Activated T-cell treated with anti-CD3 and anti-CD28 coated beads for 24 hours (primary cell): ENCODE results near the gene FBXO9.
"Not testable (repeated sequence)": the region's sequence is repeated elsewhere in the genome, so short reads cannot be mapped to it uniquely, and the experiment has no call there.

Source experiments
- DNase-seq: peaks from one replicate; pipeline ENCODE4 v3.0.0-alpha.2; 2020; ENCODE audit warnings: low read depth

The FBXO9 gene

DNA sequence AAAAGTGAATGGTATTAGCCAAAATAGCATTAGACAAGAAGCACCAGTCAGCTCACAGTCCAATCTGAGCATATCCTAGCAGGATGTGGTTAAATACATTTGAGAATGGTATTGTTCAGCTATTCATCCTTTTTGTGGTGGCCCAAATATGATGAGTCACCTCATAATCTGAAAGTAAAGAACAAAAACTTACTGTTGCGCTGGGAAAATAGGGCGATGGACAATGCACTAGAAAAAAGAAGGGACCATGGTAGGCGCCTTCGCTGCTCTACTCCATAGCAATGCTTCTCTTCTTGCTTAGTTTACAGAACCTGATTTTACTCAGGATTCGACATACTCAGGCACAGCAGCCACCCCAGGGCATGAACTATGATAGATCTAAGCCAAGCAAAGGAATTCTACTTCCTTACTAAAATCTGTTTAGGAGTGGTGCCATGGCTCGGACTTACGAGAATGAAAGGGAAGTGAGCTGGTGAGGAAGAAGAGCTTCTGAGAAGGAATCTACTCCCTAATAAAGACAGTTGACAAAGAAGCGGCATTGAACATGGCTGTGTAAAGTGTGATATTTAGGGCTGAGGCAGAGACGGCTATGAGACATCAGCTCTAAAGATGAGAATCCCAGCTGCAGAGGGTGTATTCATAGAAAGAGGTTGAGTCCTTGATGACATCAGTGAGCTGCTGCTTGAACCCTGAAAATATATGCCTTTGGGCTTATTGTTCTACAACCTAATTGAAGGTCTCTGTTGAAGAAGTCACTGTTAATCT, 16.6 kb upstream of the FBXO9 start:
- no peak for DNase-seq

DNA sequence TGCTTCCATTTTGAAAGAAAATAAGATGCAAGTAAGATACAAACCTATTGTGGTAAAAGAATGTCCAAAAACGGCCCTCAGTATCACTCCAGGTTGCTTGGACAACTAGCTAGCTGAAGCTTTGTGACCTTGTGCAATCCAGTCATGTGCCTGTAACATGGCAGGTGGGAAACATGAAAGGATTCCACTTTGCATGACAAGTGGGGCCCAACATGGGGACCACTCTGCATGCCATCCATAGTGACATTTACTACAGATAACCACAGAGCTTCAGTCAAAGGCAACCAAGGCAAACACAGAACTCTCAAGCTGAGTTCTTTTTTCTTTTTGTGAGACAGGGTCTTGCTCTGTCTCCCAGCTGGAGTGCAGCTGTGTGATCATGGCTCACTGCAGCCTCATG, 15.8 kb upstream of the FBXO9 start:
- no peak for DNase-seq

DNA sequence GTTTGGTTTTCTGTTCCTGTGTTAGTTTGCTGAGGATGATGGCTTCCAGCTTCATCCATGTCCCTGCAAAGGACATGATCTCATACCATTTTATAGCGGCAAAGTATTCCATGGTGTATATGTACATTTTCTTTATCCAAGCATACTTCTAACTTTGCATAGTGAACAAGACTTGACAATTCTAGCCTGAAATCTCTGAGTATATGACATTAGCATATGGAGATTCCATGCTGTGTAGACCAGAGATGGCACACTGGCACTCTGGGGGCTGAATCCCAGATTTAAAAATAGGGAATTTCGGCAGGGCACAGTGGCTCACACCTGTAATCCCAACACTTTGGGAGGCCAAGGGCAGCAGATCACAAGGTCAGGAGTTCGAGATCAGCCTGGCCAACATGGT, 13.1 kb upstream of the FBXO9 start:
- DNase-seq = not testable (repeated sequence)

DNA sequence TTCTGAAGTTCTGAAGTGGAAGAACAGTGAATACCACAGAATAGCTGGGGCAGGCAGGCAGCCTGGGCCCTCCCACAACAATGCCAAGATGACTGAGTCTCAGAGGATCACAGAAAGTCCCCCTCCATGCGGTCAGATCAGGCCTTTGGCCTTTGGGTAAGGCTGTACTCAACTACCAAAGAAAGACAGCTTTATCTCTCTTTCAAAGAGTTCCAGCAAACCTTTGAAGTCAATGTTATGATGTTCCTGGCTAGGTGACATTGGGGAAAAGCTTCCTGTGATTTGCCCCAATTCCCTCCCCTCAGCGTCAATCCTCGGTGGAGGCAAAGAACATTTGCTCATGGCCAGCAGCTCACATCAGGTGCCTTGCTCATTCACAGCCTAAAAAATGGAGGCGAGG, 10.7 kb upstream of the FBXO9 start:
- DNase-seq = no peak

DNA sequence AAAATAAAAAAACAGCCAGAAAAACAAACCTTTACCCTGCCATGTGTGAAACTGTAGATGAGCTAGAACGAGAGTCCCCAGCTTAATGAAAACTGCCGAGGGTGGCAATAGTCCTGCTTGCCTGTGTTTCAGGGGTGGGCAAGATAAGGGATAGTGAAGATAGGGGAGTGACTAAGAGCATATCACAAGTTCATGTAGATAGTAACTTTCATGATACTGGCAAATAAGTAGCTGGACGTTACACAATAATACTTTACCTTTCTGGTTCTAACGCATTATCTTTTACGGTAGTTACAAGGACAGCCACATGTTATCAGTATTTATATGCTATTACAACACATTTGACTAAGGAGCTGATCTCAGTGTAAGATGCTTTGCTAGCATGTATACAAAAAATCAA, 9.3 kb upstream of the FBXO9 start:
- DNase-seq = no peak

DNA sequence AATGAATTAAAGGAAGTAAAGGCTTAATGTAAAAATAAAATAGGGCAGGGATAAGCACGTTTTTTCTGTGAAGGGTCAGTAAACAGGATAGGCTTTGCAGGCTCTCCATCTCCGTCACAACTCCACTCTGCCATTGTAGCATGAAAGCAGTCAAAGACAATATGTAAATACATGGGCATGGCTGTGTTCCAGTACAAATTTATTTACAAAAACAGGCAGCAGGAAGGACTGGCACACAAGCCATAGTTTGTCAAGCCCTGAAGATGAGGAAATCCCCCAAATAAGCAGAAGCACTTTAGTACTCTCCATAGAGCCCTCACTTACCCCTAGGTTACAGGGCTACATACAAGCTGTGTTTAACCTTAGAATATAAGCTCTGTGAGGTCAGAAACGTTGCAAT, 8.9 kb upstream of the FBXO9 start:
- DNase-seq = no peak

DNA sequence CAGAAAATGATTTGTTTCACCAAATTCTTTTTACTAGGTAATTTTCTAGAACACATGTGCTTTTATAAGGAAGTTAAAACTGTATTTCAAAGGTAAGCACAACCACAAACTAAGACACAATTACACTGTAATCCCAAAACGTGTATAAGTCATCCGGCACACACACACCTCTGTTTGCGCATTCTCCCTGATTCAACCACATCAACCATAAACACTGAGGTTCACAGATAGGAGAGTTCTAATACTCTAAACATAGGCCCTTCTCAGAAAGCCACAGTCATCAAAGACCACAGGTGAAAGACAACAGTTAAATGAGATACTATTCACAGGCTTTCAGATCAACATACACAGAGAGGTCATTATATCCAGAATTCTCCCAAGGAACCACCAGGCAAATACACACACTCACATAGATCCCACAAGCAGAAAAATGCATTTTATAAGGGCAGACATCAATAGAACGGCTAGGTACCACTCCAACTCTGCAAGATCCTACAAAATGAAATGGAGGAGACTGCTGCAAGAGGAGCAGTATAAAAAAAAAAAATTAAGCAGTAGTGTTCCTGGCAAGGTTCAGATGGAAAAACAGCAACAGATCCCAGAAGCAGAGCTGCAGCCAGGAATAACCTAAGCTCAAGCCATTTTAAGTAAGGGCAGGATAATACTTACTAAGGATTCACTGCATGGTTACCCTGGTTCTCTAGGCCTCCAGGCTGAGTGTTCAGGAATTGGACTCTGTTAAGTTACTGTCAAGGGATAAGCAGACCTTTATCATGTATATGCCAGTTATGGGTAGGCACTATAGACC, 6.6 kb upstream of the FBXO9 start:
- DNase-seq = no peak

DNA sequence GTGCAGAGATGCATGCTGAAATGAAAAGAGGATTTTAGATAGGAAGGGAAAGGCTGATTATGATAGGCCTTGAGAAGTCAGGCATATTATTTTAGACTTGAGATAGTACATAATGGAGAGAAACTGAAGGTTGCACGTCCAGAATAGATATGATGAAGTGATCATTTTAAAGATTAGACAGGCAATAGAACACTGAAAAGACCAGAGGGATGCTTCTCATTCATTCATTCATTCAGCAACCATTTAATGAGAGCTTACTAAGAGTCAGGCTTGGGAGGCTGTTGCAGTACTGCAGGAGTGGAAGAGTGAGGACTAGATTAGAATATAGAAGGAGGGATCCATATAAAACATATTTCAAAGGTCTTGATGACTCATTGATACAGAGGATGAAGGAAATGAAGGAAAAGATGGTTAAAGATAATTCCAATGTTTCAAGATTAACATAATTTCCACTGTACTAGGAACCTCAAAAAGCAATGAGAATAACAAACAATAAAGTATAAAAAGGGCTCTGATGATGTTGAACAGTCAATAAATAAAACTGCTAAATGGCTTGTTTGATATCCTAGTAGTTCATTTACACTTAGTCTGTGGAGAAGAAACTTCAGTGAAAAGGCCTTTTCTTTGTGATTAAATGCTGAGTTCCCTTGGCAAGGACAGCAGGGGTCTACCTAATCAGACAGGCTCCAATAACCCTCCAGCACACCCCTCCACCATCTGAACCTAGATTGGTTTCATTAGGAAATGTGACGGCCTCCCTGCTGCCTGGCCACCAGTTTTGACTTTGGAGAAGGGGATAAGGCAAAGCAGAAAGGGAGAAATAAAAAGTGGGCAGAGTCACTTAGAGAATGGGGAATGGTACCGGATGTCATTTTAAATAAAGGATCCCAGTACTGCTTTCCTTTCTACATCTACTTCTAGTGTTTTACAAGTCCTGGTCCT, 5.3 kb upstream of the FBXO9 start:
- no peak for DNase-seq

DNA sequence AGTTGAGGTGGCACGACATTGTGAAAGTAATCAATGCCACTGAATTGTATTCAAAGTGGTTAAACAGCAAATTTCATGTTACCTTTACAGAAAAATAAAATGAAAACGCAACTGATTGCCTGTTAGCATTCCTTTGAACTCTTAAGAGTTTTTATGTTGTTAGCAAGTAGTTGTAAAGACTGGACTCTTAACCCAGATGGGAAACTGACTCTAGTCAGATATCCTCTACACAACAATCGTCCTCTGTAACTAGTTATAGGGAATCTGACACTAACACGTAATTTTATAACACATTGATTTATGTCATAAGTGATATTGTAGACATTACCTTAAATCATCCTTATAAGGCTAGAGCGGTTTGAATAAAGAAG, 3.0 kb upstream of the FBXO9 start:
- DNase-seq = no peak

DNA sequence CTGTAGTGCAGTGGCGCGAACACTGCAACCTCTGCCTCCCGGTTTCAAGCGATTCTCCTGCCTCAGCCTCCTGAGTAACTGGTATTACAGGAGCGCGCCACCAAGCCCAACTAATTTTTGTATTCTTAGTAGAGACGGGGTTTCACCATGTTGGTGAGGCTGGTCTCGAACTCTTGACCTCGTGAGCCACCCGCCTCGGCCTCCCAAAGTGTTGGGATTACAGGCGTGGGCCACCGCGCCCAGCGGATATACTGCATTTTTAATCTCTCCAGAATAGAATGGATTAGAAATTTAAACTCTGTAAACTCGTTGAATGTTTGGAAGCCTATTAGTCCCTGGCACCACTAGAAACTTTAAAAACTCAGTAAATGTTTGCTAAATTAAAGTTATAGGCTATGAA, 949 bp upstream of the FBXO9 start:
- DNase-seq = not testable (repeated sequence)

DNA sequence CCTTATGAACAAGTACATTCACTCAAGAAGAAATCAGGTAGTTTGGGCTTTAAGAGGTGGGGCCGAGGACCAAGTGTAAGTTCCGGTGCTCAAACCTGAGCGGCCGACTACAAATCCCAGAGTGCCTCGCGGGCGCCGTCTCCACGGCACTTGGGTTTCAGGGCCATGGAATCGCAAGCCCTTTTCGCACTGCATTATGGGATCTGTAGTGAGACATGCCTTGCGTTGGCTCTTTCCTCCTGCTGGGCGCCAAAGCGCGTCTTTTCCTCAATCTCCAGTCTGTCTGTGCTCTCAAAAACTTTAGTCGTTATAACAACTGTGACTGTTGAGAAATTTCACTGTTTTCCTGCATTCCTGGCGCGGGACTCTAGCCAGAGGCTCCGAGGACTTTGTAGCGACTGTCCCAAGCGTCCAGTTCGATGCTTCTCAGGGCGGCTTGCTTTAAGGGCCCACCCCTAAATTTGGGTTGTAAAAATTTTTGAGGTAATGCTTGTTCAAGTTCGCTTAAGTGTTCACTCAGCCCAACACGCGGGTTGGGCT, 408 bp upstream of the FBXO9 start:
- peak; percentile 94 for DNase-seq

DNA sequence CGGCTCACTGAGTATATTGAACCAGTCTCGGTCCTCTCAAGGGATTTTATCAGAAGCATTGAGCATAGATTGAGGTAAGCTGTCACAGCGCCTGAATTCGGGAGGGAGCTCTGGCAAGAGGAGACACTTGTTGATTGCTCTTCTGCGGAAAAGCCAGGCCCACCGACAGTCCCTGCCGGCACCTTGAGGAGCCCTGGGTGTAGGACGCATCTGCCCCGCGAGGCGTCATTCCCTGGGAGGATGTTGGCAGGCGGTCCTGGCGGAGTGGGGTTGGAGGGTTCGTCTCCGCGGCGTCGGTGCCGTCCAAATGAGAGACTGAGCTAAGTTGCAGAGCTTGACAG, 843 bp downstream of the FBXO9 start:
- peak; percentile 11 for DNase-seq

DNA sequence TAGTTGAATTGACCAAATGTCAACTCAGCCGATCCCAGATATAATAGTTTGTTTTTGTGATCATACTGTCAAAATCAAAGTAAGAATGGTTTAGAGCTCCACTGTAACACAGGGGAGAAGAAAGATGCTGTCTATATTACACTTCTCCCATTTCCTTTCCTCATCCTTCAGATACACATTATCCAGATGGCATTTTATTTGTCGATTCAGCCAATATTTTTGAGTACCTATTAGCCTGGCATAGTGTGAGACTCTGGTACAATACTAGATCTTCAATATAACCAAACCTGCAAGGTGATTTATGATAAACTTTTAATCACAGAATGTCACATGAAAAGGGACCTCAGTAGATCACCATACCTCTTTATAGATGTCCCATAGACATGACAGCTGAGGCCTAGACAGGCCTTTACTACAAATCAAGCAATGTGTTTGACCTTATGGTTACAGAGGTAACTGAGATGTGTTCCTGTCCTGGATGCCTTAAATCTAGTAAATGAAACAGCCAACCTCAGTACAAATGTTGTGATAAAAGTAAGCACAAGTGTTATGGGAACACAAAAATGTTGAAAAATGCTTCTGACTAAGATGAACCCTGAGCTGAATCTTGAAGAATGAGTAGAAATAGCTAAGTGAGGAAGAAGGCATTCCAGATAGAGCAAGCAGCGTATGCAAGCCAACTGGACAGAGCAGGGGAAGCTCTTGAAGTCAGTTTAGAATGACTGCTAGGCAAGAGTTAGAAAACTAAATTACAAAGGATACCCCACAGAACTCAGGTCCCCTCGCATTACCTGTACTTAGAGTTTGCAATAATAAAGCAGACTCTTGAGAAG, 1.9 kb downstream of the FBXO9 start:
- no peak for DNase-seq

DNA sequence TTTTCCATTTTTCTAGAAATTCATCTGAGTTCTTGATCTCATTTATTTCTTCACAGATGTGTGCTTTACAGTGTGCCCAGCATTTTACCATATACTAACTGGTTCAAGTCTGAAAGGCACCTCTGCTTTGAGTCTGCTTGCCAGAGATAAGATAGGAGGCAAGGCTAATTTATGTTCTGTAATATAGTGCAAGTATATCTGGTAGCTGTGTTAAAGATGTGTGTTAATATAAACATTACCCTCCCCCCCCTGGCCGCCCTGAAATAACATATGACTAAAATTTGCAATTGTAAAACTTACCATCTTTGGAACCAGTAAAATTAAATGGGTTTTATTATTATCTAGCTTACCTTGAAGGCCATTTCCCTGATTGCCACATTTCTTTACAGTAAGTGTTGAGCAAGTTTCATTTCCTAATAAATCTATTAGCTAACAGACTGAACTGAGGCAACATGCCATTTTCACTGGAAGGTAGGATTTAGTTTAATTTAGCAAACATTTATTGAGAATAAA, 2.7 kb downstream of the FBXO9 start:
- no peak for DNase-seq

DNA sequence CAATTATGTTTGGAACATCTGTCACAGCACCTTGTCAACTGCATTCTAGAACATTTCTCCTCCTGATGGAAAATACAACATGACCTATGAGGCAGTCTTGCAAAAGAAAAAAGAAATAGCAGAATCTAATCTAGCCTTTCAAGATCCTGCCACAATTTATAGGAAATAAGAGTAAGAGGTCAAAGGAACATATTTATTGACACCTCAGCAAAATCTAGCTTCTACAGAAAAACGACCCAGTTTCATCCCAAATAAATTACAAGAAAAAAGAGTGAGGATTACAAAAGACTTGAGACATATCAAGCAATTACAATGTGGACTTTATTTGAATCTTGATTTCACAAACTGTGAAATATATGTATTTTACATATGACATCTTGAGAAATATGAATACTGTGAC, 4.2 kb downstream of the FBXO9 start:
- DNase-seq = no peak

DNA sequence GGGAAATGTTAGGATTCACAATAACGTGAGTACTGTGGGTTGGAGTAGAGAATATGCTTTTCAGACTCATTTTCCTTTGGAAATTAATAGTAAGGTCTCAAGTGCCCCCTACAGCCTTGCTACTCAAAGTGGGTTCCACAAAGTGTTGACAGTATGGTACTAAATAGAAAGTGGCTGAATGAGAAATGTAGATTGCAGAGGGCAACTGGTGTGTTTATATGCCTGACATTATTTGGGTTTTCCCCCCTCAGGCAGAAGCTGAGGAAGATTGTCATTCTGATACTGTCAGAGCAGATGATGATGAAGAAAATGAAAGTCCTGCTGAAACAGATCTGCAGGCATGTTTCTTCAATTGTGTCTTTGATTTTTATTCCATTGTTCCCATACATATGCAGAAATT, 5.6 kb downstream of the FBXO9 start:
- DNase-seq = no peak

DNA sequence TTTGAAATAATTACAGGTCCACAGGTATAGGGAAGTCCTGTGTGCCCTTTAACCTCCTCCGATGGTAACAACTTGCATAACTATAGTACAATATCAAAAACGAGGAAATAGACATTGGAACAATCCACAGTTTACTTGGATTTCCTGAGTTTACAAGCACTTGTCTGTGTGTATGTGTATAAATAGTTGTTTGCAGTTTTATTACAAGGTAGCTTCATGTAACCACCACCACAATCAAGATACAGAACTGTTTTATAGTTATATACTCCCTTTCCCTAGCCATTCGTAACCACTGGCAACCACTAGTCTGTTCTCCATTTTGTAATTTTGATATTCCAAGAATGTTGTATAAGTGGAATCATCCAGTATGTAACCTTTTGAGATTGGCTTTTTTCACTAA, 9.1 kb downstream of the FBXO9 start:
- DNase-seq = no peak

DNA sequence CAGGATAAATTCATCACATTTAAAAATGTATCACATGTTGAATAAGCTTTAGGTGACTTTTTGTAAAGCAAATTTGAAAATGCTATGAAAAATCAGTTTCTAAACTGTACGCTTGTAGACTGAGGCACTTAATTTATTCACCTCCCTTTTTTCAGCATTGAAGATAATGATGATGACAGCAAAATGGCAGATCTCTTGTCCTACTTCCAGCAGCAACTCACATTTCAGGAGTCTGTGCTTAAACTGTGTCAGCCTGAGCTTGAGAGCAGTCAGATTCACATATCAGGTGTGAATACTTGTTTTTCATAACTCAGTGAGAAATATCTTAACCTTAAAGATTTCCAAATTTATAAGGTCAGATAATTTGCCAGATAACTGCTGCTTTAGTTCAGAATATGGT, 15.6 kb downstream of the FBXO9 start:
- no peak for DNase-seq

DNA sequence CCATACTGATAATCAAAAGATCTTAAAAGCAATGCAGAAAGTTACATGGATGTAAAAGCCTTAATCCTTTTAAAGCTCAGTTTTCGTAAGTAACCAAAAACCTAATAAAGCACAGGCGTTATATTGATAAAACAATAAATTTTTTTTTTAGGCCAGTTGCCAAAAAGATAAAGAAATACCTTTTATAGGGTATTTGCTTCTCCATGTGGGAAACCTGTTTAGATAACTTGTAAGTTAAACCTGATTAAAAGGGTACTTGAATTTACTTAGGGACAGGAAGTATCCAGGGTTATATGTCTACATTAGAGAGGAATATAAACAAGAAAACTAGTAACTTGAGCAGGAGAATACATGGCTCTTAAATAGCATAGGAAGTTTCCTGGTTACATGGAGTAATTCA, 21.1 kb downstream of the FBXO9 start:
- DNase-seq = no peak

DNA sequence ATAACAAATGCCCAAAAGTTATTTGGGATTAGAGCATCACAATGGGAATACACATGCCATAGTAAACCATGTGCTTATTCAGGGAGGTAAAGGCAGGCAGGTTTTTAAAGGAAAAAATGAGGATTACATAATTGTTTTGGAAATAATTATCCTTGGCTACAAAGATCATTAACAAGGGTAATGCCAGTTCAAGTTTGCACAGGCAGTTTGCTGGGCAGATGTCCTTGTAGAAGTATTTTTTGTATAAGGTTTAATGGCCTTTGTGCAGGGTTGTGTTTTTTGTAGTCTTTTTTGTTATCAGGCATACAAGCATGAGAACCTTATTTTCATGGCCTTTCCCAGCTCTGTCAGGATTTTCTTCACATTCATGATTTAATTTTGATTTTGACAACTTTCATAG, 24.7 kb downstream of the FBXO9 start:
- DNase-seq = no peak

DNA sequence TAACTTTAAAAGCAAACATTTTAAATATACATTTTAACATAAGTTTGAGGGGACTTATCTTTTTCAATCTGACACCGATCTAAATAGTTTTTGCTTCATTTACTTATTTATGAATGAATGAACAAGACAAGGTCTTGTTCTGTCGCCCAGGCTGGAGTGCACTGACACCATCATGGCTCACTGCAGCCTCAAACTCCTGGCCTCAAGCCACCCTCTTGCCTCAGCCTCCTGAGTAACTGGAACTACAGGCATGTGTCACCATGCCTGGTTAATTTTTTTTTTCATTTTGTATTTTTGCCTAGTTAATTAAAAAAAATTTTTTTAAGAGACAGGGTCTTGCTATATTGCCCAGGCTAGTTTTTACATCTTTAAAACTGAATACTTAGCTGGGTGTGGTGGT, 25.4 kb downstream of the FBXO9 start:
- DNase-seq = no peak
